DMS114 treated with DMSO at 0.1 percent for 48 hours (cell line): ENCODE results near the gene ARSG.
A peak's percentile ranks its signal among the peaks of the same experiment; 100 is the strongest.
"Not testable (repeated sequence)": the region's sequence is repeated elsewhere in the genome, so short reads cannot be mapped to it uniquely, and the experiment has no call there.

Experiments used
- DNase-seq: peaks from one replicate; lab custom pipeline; 2025; ENCODE audit not compliant: unreplicated experiment; lab: John Stamatoyannopoulos, UW

ARSG gene

GRCh38 chr17:68290955-68291835 lies at the start of gene ARSG, which contains the start of gene SLC16A6:
Gene ARSG (plus strand): TSS chr17:68291495. CDS start chr17:68307494, 15,999 bp downstream.
Gene SLC16A6 (minus strand): TSS chr17:68291127. CDS start chr17:68278320, 12,807 bp downstream.
- peak; percentile 58 for DNase-seq

GRCh38 chr17:68246271-68247028 lies 44.8 kb upstream of the ARSG start:
- no peak for DNase-seq

GRCh38 chr17:68247445-68248198 lies 43.7 kb upstream of the ARSG start, which contains the start of gene AMZ2:
Gene AMZ2 (plus strand): TSS chr17:68248043. CDS start chr17:68250188, 2,145 bp downstream.
- peak; percentile 71 for DNase-seq

GRCh38 chr17:68248199-68248825 lies 43.0 kb upstream of the ARSG start:
- DNase-seq: no peak

GRCh38 chr17:68248891-68249290 lies 42.4 kb upstream of the ARSG start:
- DNase-seq: no peak

GRCh38 chr17:68249354-68249765 lies 41.9 kb upstream of the ARSG start:
- DNase-seq: no peak

- not testable (repeated sequence) for DNase-seq
Measured at GRCh38 chr17:68253426-68253825, 37.9 kb upstream of the ARSG start.

GRCh38 chr17:68255151-68255550 lies 36.1 kb upstream of the ARSG start:
- DNase-seq: no peak

- DNase-seq: no peak
Measured at GRCh38 chr17:68255731-68256538, 35.4 kb upstream of the ARSG start.

GRCh38 chr17:68256701-68257100 lies 34.6 kb upstream of the ARSG start:
- DNase-seq: not testable (repeated sequence)

- DNase-seq: no peak
Measured at GRCh38 chr17:68257934-68258333, 33.4 kb upstream of the ARSG start.

- not testable (repeated sequence) for DNase-seq
Measured at GRCh38 chr17:68258890-68259647, 32.2 kb upstream of the ARSG start.

- not testable (repeated sequence) for DNase-seq
Measured at GRCh38 chr17:68259648-68259951, 31.7 kb upstream of the ARSG start.

GRCh38 chr17:68260051-68260762 lies 31.1 kb upstream of the ARSG start:
- no peak for DNase-seq

- DNase-seq: not testable (repeated sequence)
Measured at GRCh38 chr17:68262467-68262866, 28.8 kb upstream of the ARSG start.

- DNase-seq: peak; percentile 46
Measured at GRCh38 chr17:68263101-68263681, 28.1 kb upstream of the ARSG start.

GRCh38 chr17:68265833-68266232 lies 25.5 kb upstream of the ARSG start:
- DNase-seq: not testable (repeated sequence)

- no peak for DNase-seq
Measured at GRCh38 chr17:68273722-68274121, 17.6 kb upstream of the ARSG start.
